ENCODE measurements around the gene BPIFB6. TPM values are rescaled to one million over a fixed set of nuclear protein-coding genes. Genes with fewer than 3 reads are reported as not detected.

BPIFB6 gene
- total RNA-seq, 1 donor from 2014 or later: not detected

DNA sequence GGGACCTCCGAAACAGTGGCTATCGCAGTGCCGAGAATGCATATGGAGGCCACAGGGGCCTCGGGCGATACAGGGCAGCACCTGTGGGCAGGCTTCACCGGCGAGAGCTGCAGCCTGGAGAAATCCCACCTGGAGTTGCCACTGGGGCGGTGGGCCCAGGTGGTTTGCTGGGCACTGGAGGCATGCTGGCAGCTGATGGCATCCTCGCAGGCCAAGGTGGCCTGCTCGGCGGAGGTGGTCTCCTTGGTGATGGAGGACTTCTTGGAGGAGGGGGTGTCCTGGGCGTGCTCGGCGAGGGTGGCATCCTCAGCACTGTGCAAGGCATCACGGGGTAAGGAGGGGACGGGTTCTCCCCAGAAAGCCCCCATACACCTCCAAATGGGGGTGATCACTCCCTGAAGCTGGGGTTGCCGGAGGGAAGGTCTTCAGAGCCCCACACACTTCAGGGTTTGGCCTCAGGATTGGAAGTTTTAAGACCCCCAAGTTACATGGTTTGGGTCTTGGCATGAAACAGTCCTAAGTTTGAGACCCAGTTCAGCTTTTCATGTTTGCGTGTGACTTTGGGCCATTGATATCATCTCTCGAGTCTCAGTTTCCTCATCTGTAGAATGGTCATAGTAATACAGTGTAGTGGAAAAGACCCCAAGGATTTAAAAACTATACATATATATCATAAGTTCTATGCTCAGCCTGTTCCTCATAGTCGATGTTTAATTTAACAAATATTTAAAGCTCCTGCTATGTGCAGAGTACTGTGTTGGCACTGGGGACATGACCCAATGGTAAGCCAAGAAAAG is 52.3 kb downstream of the BPIFB6 start:
- no peak overlapping the region for H3K4me3 ChIP-seq (ENCODE audit: low read depth, low read length)
- TF ChIP-seq, protein P1, sequence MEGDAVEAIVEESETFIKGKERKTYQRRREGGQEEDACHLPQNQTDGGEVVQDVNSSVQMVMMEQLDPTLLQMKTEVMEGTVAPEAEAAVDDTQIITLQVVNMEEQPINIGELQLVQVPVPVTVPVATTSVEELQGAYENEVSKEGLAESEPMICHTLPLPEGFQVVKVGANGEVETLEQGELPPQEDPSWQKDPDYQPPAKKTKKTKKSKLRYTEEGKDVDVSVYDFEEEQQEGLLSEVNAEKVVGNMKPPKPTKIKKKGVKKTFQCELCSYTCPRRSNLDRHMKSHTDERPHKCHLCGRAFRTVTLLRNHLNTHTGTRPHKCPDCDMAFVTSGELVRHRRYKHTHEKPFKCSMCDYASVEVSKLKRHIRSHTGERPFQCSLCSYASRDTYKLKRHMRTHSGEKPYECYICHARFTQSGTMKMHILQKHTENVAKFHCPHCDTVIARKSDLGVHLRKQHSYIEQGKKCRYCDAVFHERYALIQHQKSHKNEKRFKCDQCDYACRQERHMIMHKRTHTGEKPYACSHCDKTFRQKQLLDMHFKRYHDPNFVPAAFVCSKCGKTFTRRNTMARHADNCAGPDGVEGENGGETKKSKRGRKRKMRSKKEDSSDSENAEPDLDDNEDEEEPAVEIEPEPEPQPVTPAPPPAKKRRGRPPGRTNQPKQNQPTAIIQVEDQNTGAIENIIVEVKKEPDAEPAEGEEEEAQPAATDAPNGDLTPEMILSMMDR (IDR thresholded peaks at IDR 0.05; ENCODE audit: insufficient read depth, low read length, poor library complexity, severe bottlenecking): no peak
- H3K36me3 ChIP-seq (ENCODE audit: control insufficient read depth, insufficient read depth, low read length): no peaks in the 10 kb centered on the region
- no peaks in the 10 kb centered on the region for H3K27me3 ChIP-seq (ENCODE audit: control insufficient read depth, insufficient read depth, low read length)
- no peak for DNase-seq (ENCODE audit: low read depth)

- TF ChIP-seq, protein P1 (IDR thresholded peaks at IDR 0.05; ENCODE audit: insufficient read depth, low read length, poor library complexity, severe bottlenecking): no peak
- Histone ChIP-seq H3K27me3 (ENCODE audit: control insufficient read depth, insufficient read depth, low read length) (no peaks in the 10 kb centered on the region), H3K4me3 (ENCODE audit: low read depth, low read length) (no peak overlapping the region), H3K36me3 (ENCODE audit: control insufficient read depth, insufficient read depth, low read length) (no peaks in the 10 kb centered on the region)
- DNase-seq (ENCODE audit: low read depth): no peak
Measured at GRCh38 chr20:33084722-33085121, 53.3 kb downstream of the BPIFB6 start.

DNA sequence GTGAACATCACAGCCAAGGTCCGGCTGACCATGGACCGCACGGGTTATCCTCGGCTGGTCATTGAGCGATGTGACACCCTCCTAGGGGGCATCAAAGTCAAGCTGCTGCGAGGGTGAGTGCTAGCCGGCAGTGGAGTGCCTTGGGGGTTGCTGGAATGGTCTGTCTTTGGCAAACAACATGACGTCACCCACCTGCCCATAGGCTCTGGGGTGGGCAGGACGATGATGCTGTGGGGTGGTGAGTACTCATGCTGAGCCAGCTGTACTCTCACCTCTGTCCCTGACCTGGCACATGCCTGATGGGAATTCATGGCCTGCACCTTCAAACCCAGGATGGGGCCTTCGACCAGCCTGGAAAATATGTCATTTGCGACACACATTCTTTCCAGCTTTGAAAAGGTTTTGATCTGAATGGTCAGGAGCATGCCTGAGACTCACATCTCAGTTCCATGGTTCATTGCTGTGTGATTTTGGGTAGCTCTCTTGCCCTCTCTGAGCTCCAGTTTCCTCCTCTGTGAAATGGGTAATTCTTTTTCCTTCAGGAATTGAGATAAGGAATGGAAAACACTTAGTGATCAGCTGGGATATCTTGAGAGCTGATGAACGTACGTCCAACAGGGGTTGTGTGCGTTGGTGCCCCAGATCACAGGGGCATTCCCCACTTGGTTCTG is 54.7 kb downstream of the BPIFB6 start:
- TF ChIP-seq, protein P1 (IDR thresholded peaks at IDR 0.05; ENCODE audit: insufficient read depth, low read length, poor library complexity, severe bottlenecking): no peak
- no peaks in the 10 kb centered on the region for H3K36me3 ChIP-seq (ENCODE audit: control insufficient read depth, insufficient read depth, low read length)
- DNase-seq (ENCODE audit: low read depth): no peak
- H3K27me3 ChIP-seq (ENCODE audit: control insufficient read depth, insufficient read depth, low read length): no peaks in the 10 kb centered on the region
- H3K4me3 ChIP-seq (ENCODE audit: low read depth, low read length): no peak overlapping the region

DNA sequence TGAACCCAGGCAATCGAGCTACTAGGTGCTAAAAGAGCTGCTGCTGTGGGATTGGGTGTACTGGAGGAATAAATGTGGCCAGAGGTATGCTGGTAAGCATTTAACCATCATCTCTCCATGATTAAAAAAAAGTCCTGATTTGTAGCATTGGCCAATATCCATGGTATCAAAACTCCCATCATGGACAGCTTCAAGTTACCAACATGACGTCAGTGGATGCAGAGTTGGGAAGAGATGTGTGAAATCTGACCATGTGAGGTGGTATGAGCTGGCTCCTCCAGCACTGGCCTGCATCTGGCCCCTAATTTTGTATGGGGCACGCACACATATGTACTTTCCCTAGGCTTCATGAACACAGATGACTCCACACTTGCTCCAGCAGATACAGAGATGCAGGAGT is 59.7 kb downstream of the BPIFB6 start:
- DNase-seq (ENCODE audit: low read depth): no peak
- no peaks in the 10 kb centered on the region for H3K27me3 ChIP-seq (ENCODE audit: control insufficient read depth, insufficient read depth, low read length)
- no peak overlapping the region for H3K4me3 ChIP-seq (ENCODE audit: low read depth, low read length)
- no peaks in the 10 kb centered on the region for H3K36me3 ChIP-seq (ENCODE audit: control insufficient read depth, insufficient read depth, low read length)
- TF ChIP-seq, protein P1 (IDR thresholded peaks at IDR 0.05; ENCODE audit: insufficient read depth, low read length, poor library complexity, severe bottlenecking): no peak

GRCh38 chr20:33091693-33092092 is 60.2 kb downstream of the BPIFB6 start:
- TF ChIP-seq, protein P1 (IDR thresholded peaks at IDR 0.05; ENCODE audit: insufficient read depth, low read length, poor library complexity, severe bottlenecking): no peak

More at GRCh38 chr20:33091693-33092092, 60.2 kb downstream of the BPIFB6 start:
- no peak for DNase-seq (ENCODE audit: low read depth)
- Histone ChIP-seq H3K4me3 (ENCODE audit: low read depth, low read length) (no peak overlapping the region), H3K36me3 (ENCODE audit: control insufficient read depth, insufficient read depth, low read length) (no peaks in the 10 kb centered on the region), H3K27me3 (ENCODE audit: control insufficient read depth, insufficient read depth, low read length) (no peaks in the 10 kb centered on the region)

Data from kidney epithelial cell (primary cell).